Upper lobe of left lung (tissue), 4 donors: Measurements from ENCODE around the gene CCT8L2.
"Not testable (repeated sequence)": the region's sequence is repeated elsewhere in the genome, so short reads cannot be mapped to it uniquely, and the experiment has no call there.

ENCODE experiments used
- CTCF ChIP-seq, 6 experiments: fragments of 450-650 bp in 4 of 6; fragments of 200-600 bp in 2 of 6; sonication (generic) in 2 of 6; IDR thresholded peaks; one replicate each; pipeline ENCODE4 v1.5.1; 2016 to 2019; ENCODE audit warnings: antibody characterized with exemption in 6 of 6
- EP300 ChIP-seq, 4 donors: sonication (generic); formaldehyde crosslinking; IDR thresholded peaks; one replicate each; pipeline ENCODE4 v1.5.1; 2017; ENCODE audit warnings: antibody characterized with exemption in 4 of 4, control low read depth in 2 of 4

GRCh38 chr22:16625018-16625417 is 32.4 kb upstream of the CCT8L2 start:
- not testable (repeated sequence) for TF ChIP-seq CTCF, EP300 (IDR thresholded peaks at IDR 0.05)
